NCI-H510A treated with DMSO at 0.1 percent for 48 hours (cell line): Measurements from ENCODE around the gene WIPI1.
A peak's percentile ranks its signal among the peaks of the same experiment; 100 is the strongest.
"Not testable (repeated sequence)": the region's sequence is repeated elsewhere in the genome, so short reads cannot be mapped to it uniquely, and the experiment has no call there.

Experiments used
- DNase-seq: peaks from one replicate; lab custom pipeline; 2025; lab: John Stamatoyannopoulos, UW

WIPI1 gene

GRCh38 chr17:68457168-68457538, at the start of gene WIPI1:
Gene WIPI1 (minus strand): TSS chr17:68457496. CDS start chr17:68457421, 75 bp downstream.
- DNase-seq: no peak

- DNase-seq: no peak
Observed at GRCh38 chr17:68505951-68506350, 48.7 kb upstream of the WIPI1 start.

GRCh38 chr17:68501074-68501473, 43.8 kb upstream of the WIPI1 start:
- no peak for DNase-seq

- DNase-seq: no peak
Observed at GRCh38 chr17:68499587-68499986, 42.3 kb upstream of the WIPI1 start.

- no peak for DNase-seq
Observed at GRCh38 chr17:68498479-68499326, 41.4 kb upstream of the WIPI1 start.

- no peak for DNase-seq
Observed at GRCh38 chr17:68497885-68498319, 40.6 kb upstream of the WIPI1 start.

- DNase-seq: no peak
Observed at GRCh38 chr17:68495081-68495480, 37.8 kb upstream of the WIPI1 start.

GRCh38 chr17:68492394-68493054, 35.2 kb upstream of the WIPI1 start:
- DNase-seq: not testable (repeated sequence)

- DNase-seq: no peak
Observed at GRCh38 chr17:68491381-68492231, 34.3 kb upstream of the WIPI1 start.

GRCh38 chr17:68489919-68490318, 32.6 kb upstream of the WIPI1 start:
- no peak for DNase-seq

GRCh38 chr17:68484458-68484857, 27.2 kb upstream of the WIPI1 start:
- no peak for DNase-seq

- DNase-seq: no peak
Observed at GRCh38 chr17:68482576-68483041, 25.3 kb upstream of the WIPI1 start.

GRCh38 chr17:68480885-68481284, 23.6 kb upstream of the WIPI1 start:
- no peak for DNase-seq

- no peak for DNase-seq
Observed at GRCh38 chr17:68470961-68471360, 13.7 kb upstream of the WIPI1 start.

GRCh38 chr17:68468788-68469187, 11.5 kb upstream of the WIPI1 start:
- no peak for DNase-seq

GRCh38 chr17:68468334-68468733, 11.0 kb upstream of the WIPI1 start:
- no peak for DNase-seq

GRCh38 chr17:68463211-68464019, 6.1 kb upstream of the WIPI1 start:
- DNase-seq: no peak

GRCh38 chr17:68462381-68463210, 5.3 kb upstream of the WIPI1 start:
- DNase-seq: peak; percentile 94

GRCh38 chr17:68461589-68461988, 4.3 kb upstream of the WIPI1 start:
- peak; percentile 26 for DNase-seq

GRCh38 chr17:68461122-68461539, 3.8 kb upstream of the WIPI1 start:
- DNase-seq: no peak

GRCh38 chr17:68460715-68461114, 3.4 kb upstream of the WIPI1 start:
- DNase-seq: peak; percentile 5
